Transverse colon (tissue), 4 donors: ENCODE results near the gene RGS2.

ENCODE experiments used
- POLR2A ChIP-seq: fragments of 450-650 bp; IDR thresholded peaks from one replicate; pipeline ENCODE4 v1.6.1; 2016; ENCODE audit warnings: antibody characterized with exemption, mild to moderate bottlenecking, moderate library complexity
- POLR2AphosphoS5 ChIP-seq, 3 donors: sonication (generic); formaldehyde crosslinking; IDR thresholded peaks; one replicate each; pipeline ENCODE4 v1.6.1; 2016; ENCODE audit warnings: antibody characterized with exemption in 3 of 3
- TF ChIP-seq, protein P1 (sequence below), 5 experiments: fragments of 200-600 bp in 3 of 5; fragments of 450-650 bp in 2 of 5; sonication (generic) in 3 of 5; IDR thresholded peaks; 1 replicate in 2 of 5; 2 replicates in 3 of 5; pipeline ENCODE4 v1.5.1; 2016 to 2017; ENCODE audit warnings: antibody characterized with exemption in 5 of 5, inconsistent platforms in 3 of 5, mild to moderate bottlenecking in 2 of 5, moderate library complexity in 1 of 5

DNA sequence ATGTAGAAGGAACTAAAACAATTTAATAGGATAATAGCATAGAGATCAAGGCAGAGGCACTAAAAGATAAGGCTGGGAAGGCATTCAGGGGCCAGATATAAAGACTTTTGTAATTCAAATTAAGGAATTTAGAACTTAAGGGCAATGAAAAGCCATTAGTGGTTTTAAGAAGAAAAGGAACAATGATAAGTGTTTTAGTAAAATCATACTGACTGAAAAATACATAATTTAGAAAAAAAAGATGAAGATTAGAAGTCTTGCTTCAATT lies 14.1 kb upstream of the RGS2 start:
- TF ChIP-seq POLR2A (no peak), POLR2AphosphoS5 (IDR thresholded peaks at IDR 0.05) (no peak)
- TF ChIP-seq, protein P1, sequence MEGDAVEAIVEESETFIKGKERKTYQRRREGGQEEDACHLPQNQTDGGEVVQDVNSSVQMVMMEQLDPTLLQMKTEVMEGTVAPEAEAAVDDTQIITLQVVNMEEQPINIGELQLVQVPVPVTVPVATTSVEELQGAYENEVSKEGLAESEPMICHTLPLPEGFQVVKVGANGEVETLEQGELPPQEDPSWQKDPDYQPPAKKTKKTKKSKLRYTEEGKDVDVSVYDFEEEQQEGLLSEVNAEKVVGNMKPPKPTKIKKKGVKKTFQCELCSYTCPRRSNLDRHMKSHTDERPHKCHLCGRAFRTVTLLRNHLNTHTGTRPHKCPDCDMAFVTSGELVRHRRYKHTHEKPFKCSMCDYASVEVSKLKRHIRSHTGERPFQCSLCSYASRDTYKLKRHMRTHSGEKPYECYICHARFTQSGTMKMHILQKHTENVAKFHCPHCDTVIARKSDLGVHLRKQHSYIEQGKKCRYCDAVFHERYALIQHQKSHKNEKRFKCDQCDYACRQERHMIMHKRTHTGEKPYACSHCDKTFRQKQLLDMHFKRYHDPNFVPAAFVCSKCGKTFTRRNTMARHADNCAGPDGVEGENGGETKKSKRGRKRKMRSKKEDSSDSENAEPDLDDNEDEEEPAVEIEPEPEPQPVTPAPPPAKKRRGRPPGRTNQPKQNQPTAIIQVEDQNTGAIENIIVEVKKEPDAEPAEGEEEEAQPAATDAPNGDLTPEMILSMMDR (IDR thresholded peaks at IDR 0.05), result no peak
